ENCODE measurements around the gene KRT6A.

The KRT6A gene

GRCh38 chr12:52493172-52493571, at the start of gene KRT6A:
KRT6A (minus strand) TSS chr12:52493257; CDS start chr12:52493188, 69 bp downstream.
- no peaks in the 10 kb centered on the region for H3K27me3 ChIP-seq (ENCODE audit: control insufficient read depth, insufficient read depth, low read length)
- no peak within 1 kb of the TSS for H3K9ac ChIP-seq (ENCODE audit: low read length)
- no peak within 1 kb of the TSS for H3K4me3 ChIP-seq (ENCODE audit: low read length)
- no peaks in the 10 kb centered on the region for H3K9me3 ChIP-seq (ENCODE audit: control insufficient read depth, low read depth, low read length)
- H3K4me1 ChIP-seq (ENCODE audit: control insufficient read depth, low read depth, low read length) = peaks cover 20% of the 10 kb centered on the region
- H3K27ac ChIP-seq (ENCODE audit: low read length) = no peak within 1 kb of the TSS
- H3K36me3 ChIP-seq (ENCODE audit: control insufficient read depth, low read depth, low read length) = no peaks in the 10 kb centered on the region

GRCh38 chr12:52542157-52542556, 49.1 kb upstream of the KRT6A start:
- Histone ChIP-seq H3K9me3 (ENCODE audit: control insufficient read depth, low read depth, low read length) (no peaks in the 10 kb centered on the region), H3K36me3 (ENCODE audit: control insufficient read depth, low read depth, low read length) (no peaks in the 10 kb centered on the region), H3K27me3 (ENCODE audit: control insufficient read depth, insufficient read depth, low read length) (no peaks in the 10 kb centered on the region), H3K4me1 (ENCODE audit: control insufficient read depth, low read depth, low read length) (no peaks in the 10 kb centered on the region), H3K4me3 (ENCODE audit: low read length) (no peak overlapping the region), H3K9ac (ENCODE audit: low read length) (no peak overlapping the region), H3K27ac (ENCODE audit: low read length) (no peak overlapping the region)

- Histone ChIP-seq H3K36me3 (ENCODE audit: control insufficient read depth, low read depth, low read length) (no peaks in the 10 kb centered on the region), H3K9ac (ENCODE audit: low read length) (no peak overlapping the region), H3K9me3 (ENCODE audit: control insufficient read depth, low read depth, low read length) (no peaks in the 10 kb centered on the region), H3K27me3 (ENCODE audit: control insufficient read depth, insufficient read depth, low read length) (no peaks in the 10 kb centered on the region), H3K27ac (ENCODE audit: low read length) (no peak overlapping the region), H3K4me1 (ENCODE audit: control insufficient read depth, low read depth, low read length) (no peaks in the 10 kb centered on the region), H3K4me3 (ENCODE audit: low read length) (no peak overlapping the region)
Measured at GRCh38 chr12:52541709-52542108, 48.7 kb upstream of the KRT6A start.

GRCh38 chr12:52540531-52540930, 47.5 kb upstream of the KRT6A start:
- Histone ChIP-seq H3K36me3 (ENCODE audit: control insufficient read depth, low read depth, low read length) (no peaks in the 10 kb centered on the region), H3K27ac (ENCODE audit: low read length) (no peak overlapping the region), H3K4me1 (ENCODE audit: control insufficient read depth, low read depth, low read length) (no peaks in the 10 kb centered on the region), H3K9ac (ENCODE audit: low read length) (no peak overlapping the region), H3K4me3 (ENCODE audit: low read length) (no peak overlapping the region), H3K27me3 (ENCODE audit: control insufficient read depth, insufficient read depth, low read length) (no peaks in the 10 kb centered on the region), H3K9me3 (ENCODE audit: control insufficient read depth, low read depth, low read length) (no peaks in the 10 kb centered on the region)

GRCh38 chr12:52539821-52540173, 46.7 kb upstream of the KRT6A start:
- Histone ChIP-seq H3K4me3 (ENCODE audit: low read length) (no peak overlapping the region), H3K9me3 (ENCODE audit: control insufficient read depth, low read depth, low read length) (no peaks in the 10 kb centered on the region), H3K27ac (ENCODE audit: low read length) (no peak overlapping the region), H3K27me3 (ENCODE audit: control insufficient read depth, insufficient read depth, low read length) (no peaks in the 10 kb centered on the region), H3K9ac (ENCODE audit: low read length) (no peak overlapping the region), H3K36me3 (ENCODE audit: control insufficient read depth, low read depth, low read length) (no peaks in the 10 kb centered on the region), H3K4me1 (ENCODE audit: control insufficient read depth, low read depth, low read length) (no peaks in the 10 kb centered on the region)

GRCh38 chr12:52539083-52539820, 46.2 kb upstream of the KRT6A start:
- Histone ChIP-seq H3K9ac (ENCODE audit: low read length) (no peak overlapping the region), H3K27me3 (ENCODE audit: control insufficient read depth, insufficient read depth, low read length) (no peaks in the 10 kb centered on the region), H3K36me3 (ENCODE audit: control insufficient read depth, low read depth, low read length) (no peaks in the 10 kb centered on the region), H3K9me3 (ENCODE audit: control insufficient read depth, low read depth, low read length) (no peaks in the 10 kb centered on the region), H3K4me3 (ENCODE audit: low read length) (no peak overlapping the region), H3K4me1 (ENCODE audit: control insufficient read depth, low read depth, low read length) (no peaks in the 10 kb centered on the region), H3K27ac (ENCODE audit: low read length) (no peak overlapping the region)

- H3K9me3 ChIP-seq (ENCODE audit: control insufficient read depth, low read depth, low read length) = no peaks in the 10 kb centered on the region
- H3K4me3 ChIP-seq (ENCODE audit: low read length) = no peak overlapping the region
- no peak overlapping the region for H3K27ac ChIP-seq (ENCODE audit: low read length)
- H3K4me1 ChIP-seq (ENCODE audit: control insufficient read depth, low read depth, low read length) = no peaks in the 10 kb centered on the region
- H3K9ac ChIP-seq (ENCODE audit: low read length) = no peak overlapping the region
- no peaks in the 10 kb centered on the region for H3K27me3 ChIP-seq (ENCODE audit: control insufficient read depth, insufficient read depth, low read length)
- no peaks in the 10 kb centered on the region for H3K36me3 ChIP-seq (ENCODE audit: control insufficient read depth, low read depth, low read length)
Measured at GRCh38 chr12:52537101-52537500, 44.0 kb upstream of the KRT6A start.

- Histone ChIP-seq H3K9me3 (ENCODE audit: control insufficient read depth, low read depth, low read length) (no peaks in the 10 kb centered on the region), H3K4me3 (ENCODE audit: low read length) (no peak overlapping the region), H3K27me3 (ENCODE audit: control insufficient read depth, insufficient read depth, low read length) (no peaks in the 10 kb centered on the region), H3K4me1 (ENCODE audit: control insufficient read depth, low read depth, low read length) (no peaks in the 10 kb centered on the region), H3K36me3 (ENCODE audit: control insufficient read depth, low read depth, low read length) (no peaks in the 10 kb centered on the region), H3K27ac (ENCODE audit: low read length) (no peak overlapping the region), H3K9ac (ENCODE audit: low read length) (no peak overlapping the region)
Measured at GRCh38 chr12:52535574-52535973, 42.5 kb upstream of the KRT6A start.

GRCh38 chr12:52534482-52534881, 41.4 kb upstream of the KRT6A start:
- no peak overlapping the region for H3K9ac ChIP-seq (ENCODE audit: low read length)
- H3K36me3 ChIP-seq (ENCODE audit: control insufficient read depth, low read depth, low read length) = no peaks in the 10 kb centered on the region
- no peak overlapping the region for H3K27ac ChIP-seq (ENCODE audit: low read length)
- H3K27me3 ChIP-seq (ENCODE audit: control insufficient read depth, insufficient read depth, low read length) = no peaks in the 10 kb centered on the region
- H3K9me3 ChIP-seq (ENCODE audit: control insufficient read depth, low read depth, low read length) = no peaks in the 10 kb centered on the region
- H3K4me1 ChIP-seq (ENCODE audit: control insufficient read depth, low read depth, low read length) = no peaks in the 10 kb centered on the region
- H3K4me3 ChIP-seq (ENCODE audit: low read length) = no peak overlapping the region

- no peak overlapping the region for H3K9ac ChIP-seq (ENCODE audit: low read length)
- no peak overlapping the region for H3K27ac ChIP-seq (ENCODE audit: low read length)
- no peaks in the 10 kb centered on the region for H3K36me3 ChIP-seq (ENCODE audit: control insufficient read depth, low read depth, low read length)
- no peaks in the 10 kb centered on the region for H3K4me1 ChIP-seq (ENCODE audit: control insufficient read depth, low read depth, low read length)
- H3K27me3 ChIP-seq (ENCODE audit: control insufficient read depth, insufficient read depth, low read length) = no peaks in the 10 kb centered on the region
- no peaks in the 10 kb centered on the region for H3K9me3 ChIP-seq (ENCODE audit: control insufficient read depth, low read depth, low read length)
- H3K4me3 ChIP-seq (ENCODE audit: low read length) = no peak overlapping the region
Measured at GRCh38 chr12:52533686-52534470, 40.8 kb upstream of the KRT6A start.

- Histone ChIP-seq H3K27me3 (ENCODE audit: control insufficient read depth, insufficient read depth, low read length) (no peaks in the 10 kb centered on the region), H3K4me3 (ENCODE audit: low read length) (no peak overlapping the region), H3K9ac (ENCODE audit: low read length) (no peak overlapping the region), H3K4me1 (ENCODE audit: control insufficient read depth, low read depth, low read length) (no peaks in the 10 kb centered on the region), H3K27ac (ENCODE audit: low read length) (no peak overlapping the region), H3K36me3 (ENCODE audit: control insufficient read depth, low read depth, low read length) (no peaks in the 10 kb centered on the region), H3K9me3 (ENCODE audit: control insufficient read depth, low read depth, low read length) (no peaks in the 10 kb centered on the region)
Measured at GRCh38 chr12:52532636-52533035, 39.6 kb upstream of the KRT6A start.

All from iPS-18a (cell line).